B cell (primary cell): ENCODE data around the gene PARVB. TPM values are rescaled to one million over a fixed set of nuclear protein-coding genes. Genes with fewer than 3 reads are reported as not detected.

Source experiments
- ATAC-seq: fragments of 200-7000 bp; cut with Tn5 transposase; one replicate; pipeline ENCODE4 v1.10.0; 2021; ENCODE audit warnings: low read depth, mild to moderate bottlenecking, moderate number of reproducible peaks, moderate library complexity
- CTCF ChIA-PET: fragments of 350-600 bp; sonication (Branson Sonifier 250); formaldehyde crosslinking; loops from one replicate; lab custom pipeline; 2021; ENCODE audit warnings: antibody characterized with exemption, inconsistent platforms; lab: Charles Lee
- POLR2A ChIA-PET: fragments of 350-600 bp; sonication (Branson Sonifier 250); formaldehyde crosslinking; loops from one replicate; lab custom pipeline; 2021; ENCODE audit warnings: antibody characterized with exemption; lab: Charles Lee
- DNase-seq: peaks from one replicate; pipeline ENCODE4 v3.0.0; 2013
- H2AFZ ChIP-seq: 2 replicates; pipeline ENCODE4 v1.6.1; 2012; ENCODE audit warnings: mild to moderate bottlenecking, low read depth, low read length; ENCODE audit not compliant: insufficient read depth, poor library complexity, severe bottlenecking
- H3K27ac ChIP-seq, 2 donors: 1 replicate in 1 of 2; 2 replicates in 1 of 2; pipeline ENCODE4 v1.5.1; 2012 to 2013; ENCODE audit warnings: low read length in 2 of 2, mild to moderate bottlenecking in 2 of 2, moderate library complexity in 1 of 2
- H3K27me3 ChIP-seq, 4 experiments: fragments of 200-600 bp in 1 of 4; sonication (generic) in 1 of 4; replicated peaks in 1 of 4; 1 replicate in 2 of 4; 2 replicates in 2 of 4; pipeline versions ENCODE4 v1.6.1 to v1.7.0; 2013 to 2016; ENCODE audit warnings: low read length in 3 of 4, mild to moderate bottlenecking in 2 of 4, mixed read lengths in 1 of 4, moderate library complexity in 1 of 4; ENCODE audit not compliant: insufficient read depth in 4 of 4, control insufficient read depth in 3 of 4; ENCODE audit errors: control extremely low read depth in 1 of 4
- H3K36me3 ChIP-seq, 2 experiments: replicated peaks in 1 of 2; 1 replicate in 1 of 2; 2 replicates in 1 of 2; pipeline versions ENCODE4 v1.6.1 to v1.7.1; 2013; ENCODE audit warnings: low read length in 1 of 2; ENCODE audit not compliant: insufficient read depth in 2 of 2, control insufficient read depth in 1 of 2; ENCODE audit errors: control extremely low read depth in 1 of 2, extremely low read depth in 1 of 2
- H3K4me1 ChIP-seq, 2 donors: fragments of 200-600 bp in 1 of 2; sonication (generic) in 1 of 2; 1 replicate in 1 of 2; 2 replicates in 1 of 2; pipeline versions ENCODE4 v1.5.1 to v1.6.1; 2013 to 2017; ENCODE audit warnings: low read length in 2 of 2; ENCODE audit not compliant: control insufficient read depth in 2 of 2, insufficient read depth in 2 of 2
- H3K4me2 ChIP-seq: replicated peaks from 2 replicates; pipeline ENCODE3; 2012; ENCODE audit warnings: mild to moderate bottlenecking, low read depth, low read length; ENCODE audit not compliant: poor library complexity, severe bottlenecking
- H3K4me3 ChIP-seq, 5 experiments: fragments of 200-600 bp in 1 of 5; sonication (generic) in 1 of 5; 1 replicate in 3 of 5; 2 replicates in 2 of 5; pipeline versions ENCODE4 v1.5.1 to v1.7.0; 2011 to 2016; ENCODE audit warnings: low read length in 4 of 5, mild to moderate bottlenecking in 4 of 5, low read depth in 2 of 5, control low read depth in 1 of 5, moderate library complexity in 1 of 5; ENCODE audit not compliant: insufficient read depth in 1 of 5; ENCODE audit errors: control extremely low read depth in 1 of 5, extremely low read depth in 1 of 5
- H3K79me2 ChIP-seq: fragments of 200-600 bp; sonication (generic); one replicate; pipeline ENCODE4 v1.6.0; 2016; ENCODE audit warnings: low read length; ENCODE audit not compliant: control insufficient read depth, insufficient read depth
- H3K9ac ChIP-seq: fragments of 200-600 bp; sonication (generic); 2 replicates; pipeline ENCODE4 v1.6.1; 2017; ENCODE audit warnings: mild to moderate bottlenecking, low read length, moderate library complexity
- H3K9me3 ChIP-seq, 3 donors: one replicate each; pipeline versions ENCODE4 v1.6.1 to v1.7.1; 2013; ENCODE audit warnings: low read length in 2 of 3; ENCODE audit not compliant: control insufficient read depth in 2 of 3, insufficient read depth in 1 of 3; ENCODE audit errors: control extremely low read depth in 1 of 3
- H4K20me1 ChIP-seq: 2 replicates; pipeline ENCODE4 v1.6.0; 2012; ENCODE audit warnings: mild to moderate bottlenecking, low read length; ENCODE audit not compliant: insufficient read depth, control insufficient read depth, poor library complexity, severe bottlenecking
- H3K27ac Mint-ChIP-seq: one replicate; pipeline ENCODE4 v1.8.0; 2021; ENCODE audit warnings: mixed read lengths
- H3K27me3 Mint-ChIP-seq: one replicate; pipeline ENCODE4 v1.8.0; 2021; ENCODE audit warnings: mixed read lengths
- H3K4me1 Mint-ChIP-seq: one replicate; pipeline ENCODE4 v1.8.0; 2021; ENCODE audit warnings: mixed read lengths
- H3K4me3 Mint-ChIP-seq: one replicate; pipeline ENCODE4 v1.8.0; 2021; ENCODE audit warnings: mixed read lengths
- H3K9me3 Mint-ChIP-seq: one replicate; pipeline ENCODE4 v1.8.0; 2022; ENCODE audit warnings: mixed read lengths; ENCODE audit not compliant: insufficient read depth
- EZH2 ChIP-seq: IDR thresholded peaks from 2 replicates; pipeline ENCODE4 v1.6.1; 2012; ENCODE audit warnings: borderline replicate concordance, low read depth, mild to moderate bottlenecking, moderate library complexity, low read length; ENCODE audit not compliant: insufficient read depth, poor library complexity, severe bottlenecking
- WGBS: methylation state at CpG from one replicate; pipeline ENCODE4 v1.1.5; 2013; ENCODE audit warnings: missing lambda C conversion rate; ENCODE audit not compliant: insufficient coverage; 5-methylcytosine and 5-hydroxymethylcytosine counted together
- intact Hi-C: fragments of 100-400 bp; cut with micrococcal nuclease; formaldehyde crosslinking; loops from one replicate; pipeline ENCODE4 v1.10.0; 2022
- polyA plus RNA-seq: library from polyadenylated mRNA; depleted of rRNA; stranded (reverse); fragments of >200 nt; gene quantifications from 2 replicates; pipeline ENCODE4 v1.2.3, GENCODE V29; 2012
- total RNA-seq, 2 donors: library from RNA; stranded (reverse); fragments of 120-200 nt in 1 of 2; gene quantifications; 1 replicate in 1 of 2; 2 replicates in 1 of 2; pipeline versions ENCODE4 v1.2.3 to v1.2.4, GENCODE V29; 2013 to 2022
- TF ChIP-seq, protein P1 (sequence below): fragments of 200-600 bp; IDR thresholded peaks from one replicate; pipeline ENCODE4 v1.8.0; 2022; ENCODE audit warnings: antibody characterized with exemption, mild to moderate bottlenecking

Gene PARVB
- total and polyA plus RNA-seq, 2 donors (not counting 1 experiment from before 2014, with no cell fraction given) = 48.0 to 49.4 TPM

DNA sequence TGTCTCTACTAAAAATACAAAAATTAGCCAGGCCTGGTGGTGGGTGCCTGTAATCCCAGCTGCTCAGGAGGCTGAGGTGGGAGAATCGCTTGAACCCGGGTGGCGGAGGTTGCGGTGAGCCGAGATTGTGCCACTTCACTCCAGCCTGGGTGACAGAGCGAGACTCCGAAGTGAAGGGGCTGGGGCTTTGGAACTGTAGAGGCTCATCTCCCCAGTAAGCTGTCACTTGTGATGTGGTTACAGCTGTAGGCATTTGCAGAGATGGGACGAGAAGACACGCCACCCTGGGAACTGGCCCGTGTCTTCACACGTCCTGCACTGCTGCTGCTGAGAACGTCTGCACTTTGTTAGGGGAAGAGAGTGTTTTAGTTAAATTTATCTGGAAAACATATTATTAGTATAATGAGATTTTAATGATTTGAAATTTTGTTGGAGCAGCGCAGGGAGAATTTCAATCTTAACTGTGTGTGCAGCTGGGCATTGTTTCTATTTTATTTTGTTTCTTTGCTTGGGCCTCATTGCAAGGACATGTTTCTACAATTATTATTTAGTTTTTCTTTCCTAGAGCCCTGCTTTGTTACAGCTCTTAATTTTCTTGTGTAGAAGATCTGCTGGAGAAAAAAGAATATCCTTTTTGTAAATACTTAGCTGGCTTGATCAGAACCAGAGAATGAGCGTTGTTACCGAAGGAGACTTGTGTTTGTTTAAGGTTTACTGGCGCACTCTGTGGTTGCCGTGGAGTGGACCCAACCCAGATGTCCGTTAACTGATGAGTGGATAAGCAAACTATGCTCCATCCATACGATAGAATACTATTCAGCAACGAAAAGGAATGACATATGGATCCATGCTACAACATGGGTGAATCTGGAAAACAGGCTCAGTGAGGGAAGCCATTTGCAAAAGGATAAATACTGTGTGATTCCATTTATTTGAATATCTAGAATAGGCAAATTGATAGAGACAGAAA lies 18.4 kb downstream of the PARVB start:
- peak overlapping the region; percentile 6 to 39 for H3K27ac ChIP-seq
- POLR2A ChIA-PET = interaction anchor here (1.3 kb wide), 1 partner anchor 16 kb away, joined by 5 read pairs; no protein-coding TSS in a partner anchor
- CTCF ChIA-PET = interaction anchor here (1.5 to 3.2 kb wide), 4 partner anchors 18 to 49 kb away, joined by 3 to 12 read pairs (median 8); partner anchors contain the start of gene PARVB
- peaks cover 21 to 25% of the 10 kb centered on the region in 2 donors for H3K4me1 ChIP-seq
- H3K9me3 Mint-ChIP-seq = no peaks in the 10 kb centered on the region
- H3K9me3 ChIP-seq = no peaks in the 10 kb centered on the region
- no peak for TF ChIP-seq EZH2
- TF ChIP-seq, protein P1, sequence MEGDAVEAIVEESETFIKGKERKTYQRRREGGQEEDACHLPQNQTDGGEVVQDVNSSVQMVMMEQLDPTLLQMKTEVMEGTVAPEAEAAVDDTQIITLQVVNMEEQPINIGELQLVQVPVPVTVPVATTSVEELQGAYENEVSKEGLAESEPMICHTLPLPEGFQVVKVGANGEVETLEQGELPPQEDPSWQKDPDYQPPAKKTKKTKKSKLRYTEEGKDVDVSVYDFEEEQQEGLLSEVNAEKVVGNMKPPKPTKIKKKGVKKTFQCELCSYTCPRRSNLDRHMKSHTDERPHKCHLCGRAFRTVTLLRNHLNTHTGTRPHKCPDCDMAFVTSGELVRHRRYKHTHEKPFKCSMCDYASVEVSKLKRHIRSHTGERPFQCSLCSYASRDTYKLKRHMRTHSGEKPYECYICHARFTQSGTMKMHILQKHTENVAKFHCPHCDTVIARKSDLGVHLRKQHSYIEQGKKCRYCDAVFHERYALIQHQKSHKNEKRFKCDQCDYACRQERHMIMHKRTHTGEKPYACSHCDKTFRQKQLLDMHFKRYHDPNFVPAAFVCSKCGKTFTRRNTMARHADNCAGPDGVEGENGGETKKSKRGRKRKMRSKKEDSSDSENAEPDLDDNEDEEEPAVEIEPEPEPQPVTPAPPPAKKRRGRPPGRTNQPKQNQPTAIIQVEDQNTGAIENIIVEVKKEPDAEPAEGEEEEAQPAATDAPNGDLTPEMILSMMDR = no peak
- peaks cover 75% of the 10 kb centered on the region for H3K79me2 ChIP-seq
- H4K20me1 ChIP-seq = peaks cover 33% of the 10 kb centered on the region
- 20% methylated on average over 14 of the region's 20 CpGs for WGBS
- no peak overlapping the region for H2AFZ ChIP-seq
- intact Hi-C loops = loop anchor here (2.0 kb wide), 1 partner anchor 16 kb away; no protein-coding TSS in a partner anchor
- no peak overlapping the region for H3K9ac ChIP-seq
- DNase-seq (peak; percentile 76), ATAC-seq (peak; percentile 92)
- no peak overlapping the region for H3K4me3 ChIP-seq
- peak overlapping the region; percentile 78 for H3K27ac Mint-ChIP-seq
- peaks cover 0 to 7% of the 10 kb centered on the region in 2 experiments for H3K36me3 ChIP-seq
- peak overlapping the region; percentile 11 for H3K4me2 ChIP-seq
- no peaks in the 10 kb centered on the region for H3K27me3 ChIP-seq
- peaks cover 57% of the 10 kb centered on the region for H3K4me1 Mint-ChIP-seq
- H3K4me3 Mint-ChIP-seq = peak overlapping the region; percentile 14
- no peaks in the 10 kb centered on the region for H3K27me3 Mint-ChIP-seq
